HG02973 (cell line): Measurements from ENCODE around the gene BCAM.
"Not testable (repeated sequence)": the region's sequence is repeated elsewhere in the genome, so short reads cannot be mapped to it uniquely, and the experiment has no call there.

Experiments used
- ATAC-seq: cut with Tn5 transposase; IDR thresholded peaks from one replicate; pipeline ENCODE4 v1.9.1; 2021; ENCODE audit warnings: moderate library complexity; ENCODE audit not compliant: unreplicated experiment

Gene BCAM

DNA sequence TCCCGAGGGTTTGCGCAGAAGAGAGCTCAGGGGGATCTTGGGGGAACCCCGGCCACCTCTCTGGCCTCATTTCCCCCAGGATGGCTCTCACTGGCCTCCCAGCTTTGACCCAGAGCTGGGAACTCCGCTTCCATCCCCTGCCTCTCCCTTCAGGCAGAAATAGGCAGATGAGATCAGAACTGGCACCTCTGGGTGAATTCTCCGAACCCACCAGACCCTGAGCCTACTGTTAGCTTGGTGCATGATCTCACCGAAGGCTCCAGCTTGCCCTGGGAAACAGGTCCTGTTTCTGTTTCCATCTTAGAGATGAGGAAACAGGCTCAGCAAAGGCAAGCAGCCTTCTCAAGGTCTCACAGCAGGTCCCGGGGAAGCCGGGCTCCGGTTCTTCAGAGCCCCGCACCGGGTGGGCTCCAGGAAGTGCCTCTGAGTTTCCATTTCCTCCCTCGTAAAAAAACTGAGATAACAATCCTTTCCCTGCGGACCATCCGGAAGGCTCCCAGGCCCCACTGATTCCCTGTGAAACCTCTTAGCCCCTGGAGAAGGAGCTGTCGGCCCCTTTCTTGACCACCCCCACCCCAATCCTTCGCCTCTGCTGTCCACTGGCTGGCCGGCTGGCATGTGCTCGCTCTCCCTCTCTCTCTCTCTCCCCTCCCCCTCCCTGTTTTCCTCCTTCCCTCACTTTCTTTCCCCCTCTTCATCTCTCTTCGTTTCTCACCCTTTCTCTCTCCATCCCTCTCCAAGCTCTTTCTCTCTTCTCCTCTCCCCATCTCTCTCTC, 39.3 kb downstream of the BCAM start:
- no peak for ATAC-seq

DNA sequence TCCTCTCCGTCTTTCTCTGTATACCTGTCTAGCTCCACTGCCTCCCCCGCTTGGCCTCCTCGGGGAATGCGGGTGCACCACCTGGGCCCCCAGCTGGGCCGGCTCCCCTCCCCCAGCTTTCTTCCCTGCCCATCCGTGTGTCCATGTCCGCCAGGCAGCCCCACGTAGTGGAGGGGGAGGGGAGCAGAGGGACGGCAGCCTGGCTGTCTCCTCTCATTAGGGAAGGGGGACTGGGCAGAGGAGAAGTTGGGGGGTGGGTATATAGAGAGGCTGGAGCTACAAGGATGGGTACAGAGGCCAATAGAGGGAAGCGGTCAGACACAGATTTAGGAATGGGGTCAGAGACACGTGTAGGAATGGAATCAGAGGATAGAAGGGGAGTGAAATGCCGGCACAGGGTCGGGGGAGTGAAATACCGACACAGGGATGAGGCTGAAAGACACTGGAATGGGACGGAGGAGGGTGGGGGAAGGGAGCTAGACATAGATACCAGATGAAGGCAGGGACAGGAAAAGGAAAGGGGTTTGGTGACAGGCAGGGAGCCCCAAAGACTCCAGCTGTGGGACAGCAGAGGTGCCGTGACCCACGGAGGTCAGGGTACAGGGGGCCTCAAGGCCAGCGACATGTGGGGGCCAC, 40.0 kb downstream of the BCAM start:
- no peak for ATAC-seq

DNA sequence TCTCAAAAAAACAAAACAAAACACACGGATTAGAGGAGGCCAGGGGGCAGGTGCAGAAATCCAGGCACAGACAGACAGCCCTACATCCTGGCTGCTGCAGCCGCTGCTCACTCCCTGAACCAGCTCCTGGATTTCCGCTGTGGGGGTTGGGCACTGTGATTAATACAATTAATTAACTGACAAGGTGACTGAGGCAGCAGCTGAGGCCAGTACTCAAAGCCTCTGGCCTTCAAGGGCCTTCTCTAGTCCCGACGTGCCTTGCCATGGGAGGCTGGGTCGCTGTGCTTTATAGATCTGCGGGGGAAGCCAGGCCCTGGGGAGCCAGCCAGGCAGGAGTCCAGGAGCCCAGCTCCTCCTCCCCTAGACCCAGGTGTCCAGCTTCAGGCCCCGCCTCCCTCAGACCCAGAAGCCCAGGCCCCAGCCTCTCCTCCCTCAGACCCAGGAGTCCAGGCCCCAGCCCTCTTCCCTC, 41.8 kb downstream of the BCAM start:
- no peak for ATAC-seq

DNA sequence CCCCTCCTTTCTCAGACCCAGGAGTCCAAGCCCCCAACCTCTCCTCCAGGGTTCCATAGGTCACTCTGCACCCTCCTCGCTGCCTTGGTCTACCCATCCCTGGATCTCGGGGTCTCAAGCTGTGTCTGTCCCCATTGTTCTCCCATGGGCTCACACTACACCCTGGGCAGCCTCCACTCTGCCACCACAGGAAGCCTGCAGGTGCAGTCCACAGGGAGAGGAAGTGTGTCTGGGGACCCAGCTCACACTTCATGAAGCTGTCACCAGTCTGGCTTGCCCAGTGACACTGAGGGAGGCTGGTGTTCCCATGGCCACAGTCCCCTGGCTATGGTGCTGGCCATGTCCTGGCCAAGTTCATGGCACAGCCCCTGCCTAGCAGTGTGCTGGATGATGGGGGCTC, 42.5 kb downstream of the BCAM start:
- no peak for ATAC-seq

DNA sequence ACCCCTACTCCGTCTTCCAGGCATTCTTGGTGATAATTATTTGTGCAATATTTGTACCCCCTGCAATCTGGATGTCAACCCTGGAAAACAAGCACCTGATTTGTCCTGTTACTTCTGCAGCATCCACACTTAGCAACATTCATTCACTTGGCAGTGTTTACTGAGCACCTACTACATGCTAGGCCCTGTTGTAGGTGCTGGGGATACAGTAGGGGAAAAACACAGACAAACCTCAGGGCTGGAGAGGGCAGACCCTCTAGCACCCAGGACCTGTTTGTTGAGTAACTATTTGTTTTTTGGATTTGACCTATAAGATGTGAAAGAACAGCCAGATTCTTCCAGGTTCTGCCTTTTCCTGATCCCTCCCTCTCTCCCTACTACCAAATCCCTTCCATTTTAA, 46.7 kb downstream of the BCAM start:
- ATAC-seq: no peak

DNA sequence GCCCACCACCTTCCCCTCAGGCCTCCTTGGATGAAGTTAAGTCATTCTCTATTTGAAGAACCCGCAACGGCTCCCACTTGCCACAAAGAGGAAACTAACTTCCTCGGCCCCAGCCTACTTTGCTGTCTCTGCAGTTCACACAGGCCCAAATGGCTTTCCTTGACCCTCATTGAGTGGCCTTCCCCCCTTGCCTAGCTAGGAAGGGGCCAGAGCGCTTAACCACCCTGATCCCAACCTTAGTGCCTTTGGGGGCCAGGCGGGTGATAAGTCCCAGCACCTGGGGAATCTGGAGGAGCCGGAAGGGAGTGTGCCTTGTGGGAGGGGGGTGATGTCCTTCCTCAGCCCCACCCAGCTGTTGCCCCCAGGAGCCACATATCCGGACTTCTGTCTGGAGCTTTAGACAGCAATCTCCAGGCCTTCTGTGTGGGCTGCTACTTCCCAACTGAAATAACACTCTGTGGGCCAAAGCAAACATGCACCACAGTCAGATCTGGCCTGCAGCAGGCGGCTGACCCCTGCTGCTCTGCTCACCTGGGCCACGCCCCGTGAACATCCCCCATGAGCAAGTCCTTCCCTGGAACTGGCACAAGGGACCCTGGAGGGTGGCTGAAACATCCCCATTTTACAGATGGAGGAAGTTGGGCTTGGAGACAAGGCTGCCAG, 47.6 kb downstream of the BCAM start:
- ATAC-seq: no peak

DNA sequence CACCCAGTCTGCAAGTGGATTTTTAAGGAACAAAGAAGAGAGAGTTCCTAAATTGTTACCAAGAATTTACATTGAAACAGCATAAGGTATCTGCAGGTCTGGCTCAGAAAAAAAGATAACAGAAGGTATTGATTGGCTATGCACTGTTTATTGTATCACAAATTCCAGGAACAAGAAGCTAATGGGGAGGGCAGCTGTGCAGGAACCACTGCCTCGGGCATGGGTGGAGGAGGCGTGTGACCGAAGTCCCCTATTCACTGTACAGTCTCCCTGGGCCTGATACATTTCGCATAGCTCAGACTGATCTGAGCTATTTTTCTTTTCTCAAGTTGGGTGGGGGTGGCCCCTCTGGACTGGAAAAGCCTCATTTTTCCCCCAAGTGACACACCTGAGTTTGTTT, 48.9 kb downstream of the BCAM start:
- ATAC-seq: no peak

DNA sequence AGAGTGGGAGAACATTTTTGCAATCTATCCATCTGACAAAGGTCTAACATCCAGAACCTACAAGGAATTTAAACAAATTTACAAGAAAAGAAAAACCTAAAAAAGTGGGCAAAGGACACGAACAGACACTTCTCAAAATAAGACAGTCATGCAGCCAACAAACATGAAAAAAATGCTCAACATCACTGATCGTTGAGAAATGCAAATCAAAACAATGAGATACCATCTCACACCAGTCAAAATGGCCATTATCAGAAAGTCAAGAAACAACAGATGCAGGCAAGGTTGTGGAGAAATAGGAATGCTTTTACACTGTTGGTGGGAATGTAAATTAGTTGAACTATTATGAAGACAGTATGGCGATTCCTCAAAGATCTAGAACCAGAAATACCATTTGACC, 52.7 kb downstream of the BCAM start:
- ATAC-seq: not testable (repeated sequence)

DNA sequence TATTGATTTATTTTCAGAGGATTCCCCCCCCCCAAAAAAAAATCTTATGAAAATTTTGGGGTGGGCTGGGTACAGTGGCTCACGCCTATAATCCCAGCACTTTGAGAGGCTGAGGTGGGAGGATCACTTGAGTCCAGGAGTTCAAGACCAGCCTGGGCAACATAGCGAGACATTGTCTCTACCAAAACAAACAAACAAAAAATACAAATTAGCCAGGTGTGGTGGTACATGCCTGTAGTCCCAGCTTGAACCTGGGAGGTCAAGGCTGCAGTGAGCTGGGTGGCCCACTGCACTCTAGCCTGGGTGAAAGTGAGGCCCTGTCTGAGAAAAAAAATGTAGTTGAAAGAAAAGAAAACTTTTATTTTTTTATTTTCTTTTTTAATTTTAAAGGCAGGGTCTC, 55.1 kb downstream of the BCAM start:
- no peak for ATAC-seq

DNA sequence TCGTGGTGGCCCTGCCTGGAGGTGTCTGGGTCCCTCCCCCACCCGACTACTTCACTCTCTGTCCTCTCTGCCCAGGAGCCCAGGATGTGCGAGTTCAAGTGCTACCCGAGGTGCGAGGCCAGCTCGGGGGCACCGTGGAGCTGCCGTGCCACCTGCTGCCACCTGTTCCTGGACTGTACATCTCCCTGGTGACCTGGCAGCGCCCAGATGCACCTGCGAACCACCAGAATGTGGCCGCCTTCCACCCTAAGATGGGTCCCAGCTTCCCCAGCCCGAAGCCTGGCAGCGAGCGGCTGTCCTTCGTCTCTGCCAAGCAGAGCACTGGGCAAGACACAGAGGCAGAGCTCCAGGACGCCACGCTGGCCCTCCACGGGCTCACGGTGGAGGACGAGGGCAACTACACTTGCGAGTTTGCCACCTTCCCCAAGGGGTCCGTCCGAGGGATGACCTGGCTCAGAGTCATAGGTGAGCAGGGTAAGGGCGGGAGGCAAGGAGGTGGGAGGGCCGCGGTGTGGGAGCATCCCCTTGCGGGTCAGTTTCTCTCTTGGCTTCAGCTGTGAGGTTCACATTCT, 56.4 kb downstream of the BCAM start:
- no peak for ATAC-seq

DNA sequence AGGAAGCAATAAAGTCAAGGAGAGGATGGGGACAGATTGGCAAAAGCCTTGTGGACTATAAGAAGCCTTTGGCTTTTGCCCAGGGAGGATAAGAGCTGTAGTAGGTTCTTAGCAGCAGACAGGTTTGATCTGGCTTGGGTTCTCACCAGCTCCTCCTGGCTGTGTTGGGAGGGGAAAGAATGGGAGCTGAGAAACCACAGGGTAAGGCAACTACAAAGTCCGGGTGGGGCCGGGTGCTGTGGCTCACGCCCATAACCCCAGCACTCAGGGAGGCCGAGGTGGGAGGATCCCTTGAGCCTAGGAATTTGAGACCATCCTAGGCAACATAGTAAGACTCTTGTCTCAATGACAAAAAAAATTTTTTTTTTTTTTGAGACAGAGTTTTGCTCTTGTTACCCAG, 57.8 kb downstream of the BCAM start:
- ATAC-seq: no peak

DNA sequence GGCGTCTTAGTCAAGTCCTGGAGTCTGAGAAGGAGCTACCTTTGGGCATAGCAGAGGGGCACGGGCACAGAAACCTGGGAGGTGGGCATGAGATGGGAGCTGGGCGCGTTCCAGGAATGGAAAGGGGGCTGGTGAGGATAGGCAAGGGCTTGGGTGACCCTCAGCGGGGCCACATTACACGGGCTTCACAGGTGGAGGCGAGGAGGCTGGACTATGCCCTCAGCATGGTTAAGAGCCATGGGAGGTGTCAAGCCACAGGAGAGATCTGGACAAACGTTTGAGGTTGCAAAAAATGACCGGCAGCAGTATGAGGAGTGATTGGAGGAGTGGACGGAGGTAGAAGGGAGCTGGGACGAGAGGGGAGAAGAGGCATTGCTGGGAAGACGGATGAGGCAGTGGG, 58.7 kb downstream of the BCAM start:
- ATAC-seq: no peak

DNA sequence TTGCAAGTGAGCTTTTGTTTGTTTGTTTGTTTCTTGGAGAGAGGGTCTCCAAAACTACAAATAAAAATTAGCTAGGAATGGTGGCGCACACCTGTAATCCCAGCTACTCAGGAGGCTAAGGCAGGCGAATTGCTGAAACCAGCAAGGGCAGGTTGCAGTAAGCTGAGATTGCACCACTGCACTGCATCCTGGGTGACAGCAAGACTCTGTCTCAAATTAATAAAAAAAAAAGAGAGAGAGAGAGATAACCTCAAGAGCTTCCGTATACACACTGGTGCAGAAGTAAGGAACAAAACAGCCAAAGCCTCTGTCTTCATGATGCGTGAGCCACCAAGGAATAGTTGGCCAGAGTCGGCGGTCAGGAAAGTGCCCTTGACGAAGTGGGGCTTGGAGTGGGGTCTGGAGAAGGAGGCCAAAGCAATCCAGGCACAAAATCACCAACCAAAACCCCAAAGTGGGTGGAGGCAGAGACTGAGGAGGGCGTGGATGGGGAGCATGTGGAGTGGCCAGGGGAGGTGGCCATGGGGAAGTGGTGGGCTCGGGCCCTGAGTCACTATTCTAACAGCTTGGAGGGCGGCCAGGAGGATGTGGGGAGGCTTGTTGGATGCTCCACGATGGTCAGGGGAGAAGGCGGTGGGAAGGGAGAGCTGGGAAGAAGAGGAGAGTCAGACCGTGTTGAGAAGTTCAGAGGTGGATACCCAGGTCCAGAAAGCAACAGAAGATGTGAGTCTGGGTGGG, 61.0 kb downstream of the BCAM start:
- ATAC-seq: no peak
